ENCODE measurements around the gene RNF166.
A peak's percentile ranks its signal among the peaks of the same experiment; 100 is the strongest.

RNF166 gene

GRCh38 chr16:88705076-88705684, 1.0 kb downstream of the RNF166 start:
- Histone ChIP-seq H3K36me3 (ENCODE audit: control insufficient read depth, insufficient read depth, low read length) (no peaks in the 10 kb centered on the region), H3K9ac (ENCODE audit: low read length) (peak overlapping the region; percentile 57), H3K27me3 (ENCODE audit: control insufficient read depth, insufficient read depth, low read length) (no peaks in the 10 kb centered on the region), H3K27ac (ENCODE audit: low read depth, low read length) (peak overlapping the region; percentile 48), H3K4me3 (ENCODE audit: low read length) (peak overlapping the region; percentile 73), H3K4me1 (ENCODE audit: control insufficient read depth, insufficient read depth, low read length) (peaks cover 12% of the 10 kb centered on the region)

GRCh38 chr16:88703486-88704309, 2.5 kb downstream of the RNF166 start:
- H3K9ac ChIP-seq (ENCODE audit: low read length), result no peak overlapping the region
- H3K4me3 ChIP-seq (ENCODE audit: low read length), result peak overlapping the region; percentile 40

GRCh38 chr16:88702371-88703210, 3.6 kb downstream of the RNF166 start:
- Histone ChIP-seq H3K36me3 (ENCODE audit: control insufficient read depth, insufficient read depth, low read length) (peaks cover 17% of the 10 kb centered on the region), H3K4me1 (ENCODE audit: control insufficient read depth, insufficient read depth, low read length) (peaks cover 12% of the 10 kb centered on the region), H3K4me3 (ENCODE audit: low read length) (peak overlapping the region; percentile 48), H3K27ac (ENCODE audit: low read depth, low read length) (no peak overlapping the region), H3K27me3 (ENCODE audit: control insufficient read depth, insufficient read depth, low read length) (no peaks in the 10 kb centered on the region), H3K9ac (ENCODE audit: low read length) (no peak overlapping the region)

More at GRCh38 chr16:88703486-88704309, 2.5 kb downstream of the RNF166 start:
- Histone ChIP-seq H3K27me3 (ENCODE audit: control insufficient read depth, insufficient read depth, low read length) (no peaks in the 10 kb centered on the region), H3K27ac (ENCODE audit: low read depth, low read length) (no peak overlapping the region), H3K36me3 (ENCODE audit: control insufficient read depth, insufficient read depth, low read length) (peaks cover 9% of the 10 kb centered on the region), H3K4me1 (ENCODE audit: control insufficient read depth, insufficient read depth, low read length) (peaks cover 12% of the 10 kb centered on the region)

GRCh38 chr16:88701581-88702370, 4.4 kb downstream of the RNF166 start:
- no peak overlapping the region for H3K27ac ChIP-seq (ENCODE audit: low read depth, low read length)
- peaks cover 6% of the 10 kb centered on the region for H3K4me1 ChIP-seq (ENCODE audit: control insufficient read depth, insufficient read depth, low read length)
- H3K9ac ChIP-seq (ENCODE audit: low read length), result peak overlapping the region; percentile 49
- peak overlapping the region; percentile 48 for H3K4me3 ChIP-seq (ENCODE audit: low read length)
- H3K27me3 ChIP-seq (ENCODE audit: control insufficient read depth, insufficient read depth, low read length), result no peaks in the 10 kb centered on the region
- peaks cover 21% of the 10 kb centered on the region for H3K36me3 ChIP-seq (ENCODE audit: control insufficient read depth, insufficient read depth, low read length)

GRCh38 chr16:88700636-88701482, 5.3 kb downstream of the RNF166 start:
- peak overlapping the region; percentile 48 for H3K4me3 ChIP-seq (ENCODE audit: low read length)
- H3K27me3 ChIP-seq (ENCODE audit: control insufficient read depth, insufficient read depth, low read length), result no peaks in the 10 kb centered on the region
- H3K27ac ChIP-seq (ENCODE audit: low read depth, low read length), result no peak overlapping the region
- H3K36me3 ChIP-seq (ENCODE audit: control insufficient read depth, insufficient read depth, low read length), result peaks cover 21% of the 10 kb centered on the region
- peaks cover 6% of the 10 kb centered on the region for H3K4me1 ChIP-seq (ENCODE audit: control insufficient read depth, insufficient read depth, low read length)
- peak overlapping the region; percentile 49 for H3K9ac ChIP-seq (ENCODE audit: low read length)

GRCh38 chr16:88700322-88700635, 5.9 kb downstream of the RNF166 start:
- Histone ChIP-seq H3K27ac (ENCODE audit: low read depth, low read length) (no peak overlapping the region), H3K9ac (ENCODE audit: low read length) (no peak overlapping the region)

GRCh38 chr16:88699180-88699579, 7.0 kb downstream of the RNF166 start:
- Histone ChIP-seq H3K27me3 (ENCODE audit: control insufficient read depth, insufficient read depth, low read length) (no peaks in the 10 kb centered on the region), H3K4me3 (ENCODE audit: low read length) (no peak overlapping the region), H3K27ac (ENCODE audit: low read depth, low read length) (no peak overlapping the region), H3K9ac (ENCODE audit: low read length) (no peak overlapping the region), H3K36me3 (ENCODE audit: control insufficient read depth, insufficient read depth, low read length) (peaks cover 21% of the 10 kb centered on the region), H3K4me1 (ENCODE audit: control insufficient read depth, insufficient read depth, low read length) (no peaks in the 10 kb centered on the region)

More at GRCh38 chr16:88700322-88700635, 5.9 kb downstream of the RNF166 start:
- Histone ChIP-seq H3K27me3 (ENCODE audit: control insufficient read depth, insufficient read depth, low read length) (no peaks in the 10 kb centered on the region), H3K4me1 (ENCODE audit: control insufficient read depth, insufficient read depth, low read length) (peaks cover 3% of the 10 kb centered on the region), H3K4me3 (ENCODE audit: low read length) (no peak overlapping the region), H3K36me3 (ENCODE audit: control insufficient read depth, insufficient read depth, low read length) (peaks cover 21% of the 10 kb centered on the region)

- H3K27me3 ChIP-seq (ENCODE audit: control insufficient read depth, insufficient read depth, low read length), result no peaks in the 10 kb centered on the region
- H3K4me1 ChIP-seq (ENCODE audit: control insufficient read depth, insufficient read depth, low read length), result no peaks in the 10 kb centered on the region
- no peak overlapping the region for H3K9ac ChIP-seq (ENCODE audit: low read length)
- H3K4me3 ChIP-seq (ENCODE audit: low read length), result no peak overlapping the region
- H3K36me3 ChIP-seq (ENCODE audit: control insufficient read depth, insufficient read depth, low read length), result peaks cover 21% of the 10 kb centered on the region
- H3K27ac ChIP-seq (ENCODE audit: low read depth, low read length), result no peak overlapping the region
Measured at GRCh38 chr16:88698646-88699045, 7.6 kb downstream of the RNF166 start.

- H3K27ac ChIP-seq (ENCODE audit: low read depth, low read length), result no peak overlapping the region
- H3K27me3 ChIP-seq (ENCODE audit: control insufficient read depth, insufficient read depth, low read length), result no peaks in the 10 kb centered on the region
- H3K36me3 ChIP-seq (ENCODE audit: control insufficient read depth, insufficient read depth, low read length), result peaks cover 21% of the 10 kb centered on the region
- no peak overlapping the region for H3K9ac ChIP-seq (ENCODE audit: low read length)
- H3K4me1 ChIP-seq (ENCODE audit: control insufficient read depth, insufficient read depth, low read length), result no peaks in the 10 kb centered on the region
- no peak overlapping the region for H3K4me3 ChIP-seq (ENCODE audit: low read length)
Measured at GRCh38 chr16:88697831-88698615, 8.2 kb downstream of the RNF166 start.

- H3K4me3 ChIP-seq (ENCODE audit: low read length), result no peak overlapping the region
- no peaks in the 10 kb centered on the region for H3K27me3 ChIP-seq (ENCODE audit: control insufficient read depth, insufficient read depth, low read length)
- H3K9ac ChIP-seq (ENCODE audit: low read length), result no peak overlapping the region
- no peak overlapping the region for H3K27ac ChIP-seq (ENCODE audit: low read depth, low read length)
- H3K36me3 ChIP-seq (ENCODE audit: control insufficient read depth, insufficient read depth, low read length), result peaks cover 21% of the 10 kb centered on the region
- no peaks in the 10 kb centered on the region for H3K4me1 ChIP-seq (ENCODE audit: control insufficient read depth, insufficient read depth, low read length)
Measured at GRCh38 chr16:88697116-88697830, 8.9 kb downstream of the RNF166 start.

All from rectal smooth muscle tissue (tissue), 1 donor.